WTC11 (cell line): ENCODE data around the gene MAGI3.

Experiments used
- CREB1 ChIP-seq: sonication (generic); formaldehyde crosslinking; IDR thresholded peaks from 2 replicates; pipeline ENCODE4 v1.8.0; 2023; ENCODE audit warnings: mild to moderate bottlenecking, missing genetic modification reagents
- USF1 ChIP-seq: sonication (generic); formaldehyde crosslinking; IDR thresholded peaks from 2 replicates; pipeline ENCODE4 v1.8.0; 2022; ENCODE audit warnings: mild to moderate bottlenecking, missing genetic modification reagents

GRCh38 chr1:113587475-113587874, 197.2 kb downstream of the MAGI3 start:
- no peak for TF ChIP-seq CREB1 (CRISPR knock-in tag)
- no peak for TF ChIP-seq USF1 (CRISPR knock-in tag)
